GM18520 (cell line): Measurements from ENCODE around the gene KXD1.

ENCODE experiments used
- ATAC-seq: cut with Tn5 transposase; IDR thresholded peaks from one replicate; pipeline ENCODE4 v1.9.1; 2021; ENCODE audit not compliant: unreplicated experiment

KXD1 gene

GRCh38 chr19:18612051-18612771 is 54.5 kb downstream of the KXD1 start:
- no peak for ATAC-seq

GRCh38 chr19:18612772-18613588 is 55.3 kb downstream of the KXD1 start, which contains the start of gene TMEM59L:
TMEM59L (plus strand) TSS chr19:18612870; CDS start chr19:18612959, 89 bp downstream.
- no peak for ATAC-seq

GRCh38 chr19:18613589-18614234 is 56.0 kb downstream of the KXD1 start:
- ATAC-seq: no peak

- ATAC-seq: no peak
Observed at GRCh38 chr19:18616023-18616422, 58.4 kb downstream of the KXD1 start.

GRCh38 chr19:18617562-18617961 is 59.9 kb downstream of the KXD1 start:
- no peak for ATAC-seq

GRCh38 chr19:18618236-18618635 is 60.6 kb downstream of the KXD1 start:
- no peak for ATAC-seq
